GM23248 (cell line): Measurements from ENCODE around the gene PDE8A. TPM values are rescaled to one million over a fixed set of nuclear protein-coding genes. Genes with fewer than 3 reads are reported as not detected.

Experiments
- DNase-seq: peaks from one replicate; pipeline ENCODE4 v3.0.0-alpha.2; 2015
- H2AFZ ChIP-seq: fragments of 200-600 bp; sonication (generic); 2 replicates; pipeline ENCODE4 v1.6.1; 2016; ENCODE audit warnings: antibody characterized with exemption
- H3F3A ChIP-seq: fragments of 200-600 bp; sonication (generic); 2 replicates; pipeline ENCODE4 v1.6.1; 2016; ENCODE audit warnings: mild to moderate bottlenecking, antibody characterized with exemption, mixed run types; ENCODE audit not compliant: insufficient read depth
- H3K27ac ChIP-seq: fragments of 200-600 bp; sonication (generic); 2 replicates; pipeline ENCODE4 v1.5.1; 2016; ENCODE audit warnings: mild to moderate bottlenecking
- H3K27me3 ChIP-seq: fragments of 200-600 bp; sonication (generic); replicated peaks from 2 replicates; pipeline ENCODE4 v1.6.1; 2016; ENCODE audit warnings: mild to moderate bottlenecking; ENCODE audit not compliant: insufficient read depth
- H3K36me3 ChIP-seq: fragments of 200-600 bp; sonication (generic); 2 replicates; pipeline ENCODE4 v1.6.1; 2016; ENCODE audit warnings: low read depth, mild to moderate bottlenecking
- H3K4me1 ChIP-seq: fragments of 200-600 bp; sonication (generic); 2 replicates; pipeline ENCODE4 v1.6.1; 2016; ENCODE audit warnings: mild to moderate bottlenecking; ENCODE audit not compliant: insufficient read depth
- H3K4me2 ChIP-seq: fragments of 200-600 bp; sonication (generic); one replicate; pipeline ENCODE4 v1.6.1; 2016; ENCODE audit warnings: mild to moderate bottlenecking; ENCODE audit not compliant: unreplicated experiment
- H3K4me3 ChIP-seq: fragments of 200-600 bp; sonication (generic); 2 replicates; pipeline ENCODE4 v1.5.1; 2016; ENCODE audit warnings: mild to moderate bottlenecking
- H3K79me2 ChIP-seq: fragments of 200-600 bp; sonication (generic); 2 replicates; pipeline ENCODE4 v1.6.1; 2016; ENCODE audit warnings: mild to moderate bottlenecking; ENCODE audit not compliant: insufficient read depth
- H3K9ac ChIP-seq: fragments of 200-600 bp; sonication (generic); 2 replicates; pipeline ENCODE4 v1.6.1; 2016; ENCODE audit warnings: mild to moderate bottlenecking
- H3K9me2 ChIP-seq: fragments of 200-600 bp; sonication (generic); 2 replicates; pipeline ENCODE4 v1.6.1; 2016; ENCODE audit warnings: mixed run types, mild to moderate bottlenecking, moderate library complexity; ENCODE audit not compliant: insufficient read depth
- H3K9me3 ChIP-seq: fragments of 200-600 bp; sonication (generic); one replicate; pipeline ENCODE4 v1.6.1; 2017; ENCODE audit warnings: low read depth
- H4K20me1 ChIP-seq: fragments of 200-600 bp; sonication (generic); 2 replicates; pipeline ENCODE4 v1.6.0; 2016; ENCODE audit not compliant: insufficient read depth
- EZH2 ChIP-seq: fragments of 200-600 bp; sonication (generic); IDR thresholded peaks from 2 replicates; pipeline ENCODE4 v1.6.1; 2018; ENCODE audit warnings: antibody characterized with exemption, mild to moderate bottlenecking; ENCODE audit not compliant: insufficient read depth, poor library complexity, severe bottlenecking
- EZH2phosphoT487 ChIP-seq: fragments of 200-600 bp; sonication (generic); IDR thresholded peaks from 2 replicates; pipeline ENCODE4 v1.6.1; 2018; ENCODE audit warnings: antibody characterized with exemption, moderate library complexity, mild to moderate bottlenecking, low read depth; ENCODE audit not compliant: insufficient read depth
- WGBS, 2 experiments: methylation state at CpG; one replicate each; pipeline ENCODE4 v1.1.6; 2015 to 2017; ENCODE audit warnings: low lambda C conversion rate in 2 of 2, low coverage in 1 of 2; ENCODE audit errors: missing lambda C conversion rate in 2 of 2; 5-methylcytosine and 5-hydroxymethylcytosine counted together
- in situ Hi-C: fragments of 300-500 bp; cut with MboI; formaldehyde crosslinking; loops from 2 replicates; pipeline ENCODE4 v1.15.0; 2020
- polyA plus RNA-seq: library from polyadenylated mRNA; unstranded; fragments of >200 nt; fragmentation: Nextera tagmentation; extraction: Ambion mirVana; gene quantifications from 2 replicates; pipeline ENCODE4 v1.2.1, GENCODE V29; 2016
- total RNA-seq: library from RNA; depleted of rRNA; stranded (reverse); fragments of >200 nt; shearing (Covaris generic); gene quantifications from 2 replicates; pipeline ENCODE4 v1.2.3, GENCODE V29; 2014

Gene PDE8A
- total and polyA plus RNA-seq, 2 experiments from 2014 or later = 13.9 to 22.7 TPM

- DNase-seq = peak; percentile 19
- H2AFZ ChIP-seq = no peak overlapping the region
- no peaks in the 10 kb centered on the region for H3K36me3 ChIP-seq
- H3K9me3 ChIP-seq = no peaks in the 10 kb centered on the region
- no peaks in the 10 kb centered on the region for H3F3A ChIP-seq
- no peak overlapping the region for H3K4me2 ChIP-seq
- no peaks in the 10 kb centered on the region for H3K9me2 ChIP-seq
- no peak overlapping the region for H3K4me3 ChIP-seq
- no peaks in the 10 kb centered on the region for H3K4me1 ChIP-seq
- H4K20me1 ChIP-seq = no peaks in the 10 kb centered on the region
- H3K9ac ChIP-seq = no peak overlapping the region
- no peak overlapping the region for H3K27ac ChIP-seq
- no peak for TF ChIP-seq EZH2phosphoT487
- TF ChIP-seq EZH2 = no peak
- 78 to 82% methylated on average over 16 of the region's 16 CpGs for WGBS, 2 experiments
- in situ Hi-C loops = loop anchor here (25.0 kb wide), 1 partner anchor 314 kb away; no protein-coding TSS in a partner anchor
- no peaks in the 10 kb centered on the region for H3K79me2 ChIP-seq
- H3K27me3 ChIP-seq = no peaks in the 10 kb centered on the region
Observed at GRCh38 chr15:84973492-84974460, 7.9 kb upstream of the PDE8A start.

GRCh38 chr15:84975871-84976351, 5.7 kb upstream of the PDE8A start:
- Histone ChIP-seq H3K27me3 (no peaks in the 10 kb centered on the region), H3K9ac (no peak overlapping the region), H3K79me2 (no peaks in the 10 kb centered on the region), H3K9me3 (no peaks in the 10 kb centered on the region), H3K9me2 (no peaks in the 10 kb centered on the region), H2AFZ (no peak overlapping the region), H3K27ac (no peak overlapping the region), H3F3A (0 out of 2 replicates have a peak, but pooled peaks cover 4% of the 10 kb centered on the region), H3K4me2 (no peak overlapping the region), H3K4me3 (no peak overlapping the region), H3K4me1 (no peaks in the 10 kb centered on the region), H4K20me1 (no peaks in the 10 kb centered on the region), H3K36me3 (no peaks in the 10 kb centered on the region)
- no peak for DNase-seq
- WGBS, 2 experiments = 75 to 82% methylated on average over 5 of the region's 5 CpGs
- in situ Hi-C loops = no loop called here
- TF ChIP-seq EZH2phosphoT487 (no peak), EZH2 (no peak)

GRCh38 chr15:84976746-84977345, 4.8 kb upstream of the PDE8A start:
- no peaks in the 10 kb centered on the region for H3K9me3 ChIP-seq
- in situ Hi-C loops = no loop called here
- H3K9me2 ChIP-seq = no peaks in the 10 kb centered on the region
- H3K79me2 ChIP-seq = no peaks in the 10 kb centered on the region
- H3K27me3 ChIP-seq = no peaks in the 10 kb centered on the region
- H2AFZ ChIP-seq = no peak overlapping the region
- no peak overlapping the region for H3K9ac ChIP-seq
- 0 out of 2 replicates have a peak, but pooled peaks cover 4% of the 10 kb centered on the region for H3F3A ChIP-seq
- no peak overlapping the region for H3K4me3 ChIP-seq
- TF ChIP-seq EZH2phosphoT487 (no peak), EZH2 (no peak)
- DNase-seq = no peak
- no peaks in the 10 kb centered on the region for H3K36me3 ChIP-seq
- no peaks in the 10 kb centered on the region for H3K4me1 ChIP-seq
- no peak overlapping the region for H3K4me2 ChIP-seq
- no peaks in the 10 kb centered on the region for H4K20me1 ChIP-seq
- no peak overlapping the region for H3K27ac ChIP-seq
- 85 to 87% methylated on average over 10 of the region's 10 CpGs for WGBS, 2 experiments

GRCh38 chr15:84979651-84980050, 2.0 kb upstream of the PDE8A start:
- H2AFZ ChIP-seq = peak overlapping the region; percentile 90; the same call in 1 of the 2 replicates
- in situ Hi-C loops = no loop called here

More at GRCh38 chr15:84979651-84980050, 2.0 kb upstream of the PDE8A start:
- Histone ChIP-seq H3K4me2 (peak overlapping the region; percentile 84), H4K20me1 (no peaks in the 10 kb centered on the region), H3K27ac (no peak overlapping the region), H3K4me1 (peaks cover 10% of the 10 kb centered on the region), H3K9me2 (no peaks in the 10 kb centered on the region), H3K36me3 (no peaks in the 10 kb centered on the region), H3F3A (0 out of 2 replicates have a peak, but pooled peaks cover 18% of the 10 kb centered on the region), H3K9ac (0 out of 2 replicates have a peak overlapping the region, but pooled peaks have one; percentile 93), H3K4me3 (no peak overlapping the region; the same call in 1 of the 2 replicates), H3K27me3 (no peaks in the 10 kb centered on the region), H3K9me3 (no peaks in the 10 kb centered on the region), H3K79me2 (peaks cover 25% of the 10 kb centered on the region)
- TF ChIP-seq EZH2phosphoT487 (no peak), EZH2 (no peak)
- no peak for DNase-seq
- WGBS, 2 experiments = 72 to 79% methylated on average over 16 of the region's 16 CpGs
